ENCODE measurements around the gene FGG. TPM values are rescaled to one million over a fixed set of nuclear protein-coding genes. Genes with fewer than 3 reads are reported as not detected.
A peak's percentile ranks its signal among the peaks of the same experiment; 100 is the strongest.

Gene FGG
- total RNA-seq, 4 donors from 2014 or later: not detected

DNA sequence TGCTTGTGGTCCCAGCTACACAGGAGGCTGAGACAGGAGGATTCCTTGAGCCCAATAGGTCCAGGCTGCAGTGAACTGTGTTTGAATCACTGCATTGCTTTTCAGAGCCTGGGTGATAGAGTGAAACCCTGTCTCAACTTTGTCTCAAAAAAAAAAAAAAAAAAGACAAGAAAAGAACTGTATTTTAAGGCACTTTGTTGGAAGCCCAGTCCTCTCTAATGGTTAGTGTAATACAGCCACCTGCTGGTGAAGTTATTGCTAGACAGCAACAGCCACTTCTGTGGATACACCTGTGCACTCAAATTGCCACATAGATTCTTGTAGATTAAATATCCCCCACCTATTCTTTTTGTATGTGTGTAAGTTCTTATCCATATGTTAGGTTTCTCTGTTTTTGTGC lies 10.1 kb upstream of the FGG start:
- Histone ChIP-seq H3K27ac (replicated peaks in 1 of 4) (no peak overlapping the region), H3K9me3 (no peaks in the 10 kb centered on the region), H3K27me3 (peaks cover 0 to 9% (median 0%) of the 10 kb centered on the region in 4 donors), H3K4me1 (peaks cover 8 to 13% (median 10%) of the 10 kb centered on the region in 4 donors), H3K4me3 (no peak overlapping the region), H3K36me3 (no peaks in the 10 kb centered on the region)
- intact Hi-C loops (cut with DNase I): loop anchor here (5.0 to 10.0 kb wide), 2 partner anchors 70 to 228 kb away; partner anchors contain the start of gene PLRG1
- TF ChIP-seq POLR2AphosphoS5 (IDR thresholded peaks at IDR 0.05): no peak
- TF ChIP-seq, protein P1, sequence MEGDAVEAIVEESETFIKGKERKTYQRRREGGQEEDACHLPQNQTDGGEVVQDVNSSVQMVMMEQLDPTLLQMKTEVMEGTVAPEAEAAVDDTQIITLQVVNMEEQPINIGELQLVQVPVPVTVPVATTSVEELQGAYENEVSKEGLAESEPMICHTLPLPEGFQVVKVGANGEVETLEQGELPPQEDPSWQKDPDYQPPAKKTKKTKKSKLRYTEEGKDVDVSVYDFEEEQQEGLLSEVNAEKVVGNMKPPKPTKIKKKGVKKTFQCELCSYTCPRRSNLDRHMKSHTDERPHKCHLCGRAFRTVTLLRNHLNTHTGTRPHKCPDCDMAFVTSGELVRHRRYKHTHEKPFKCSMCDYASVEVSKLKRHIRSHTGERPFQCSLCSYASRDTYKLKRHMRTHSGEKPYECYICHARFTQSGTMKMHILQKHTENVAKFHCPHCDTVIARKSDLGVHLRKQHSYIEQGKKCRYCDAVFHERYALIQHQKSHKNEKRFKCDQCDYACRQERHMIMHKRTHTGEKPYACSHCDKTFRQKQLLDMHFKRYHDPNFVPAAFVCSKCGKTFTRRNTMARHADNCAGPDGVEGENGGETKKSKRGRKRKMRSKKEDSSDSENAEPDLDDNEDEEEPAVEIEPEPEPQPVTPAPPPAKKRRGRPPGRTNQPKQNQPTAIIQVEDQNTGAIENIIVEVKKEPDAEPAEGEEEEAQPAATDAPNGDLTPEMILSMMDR (IDR thresholded peaks at IDR 0.05): peak in 2 of 3 experiments; percentile 11 to 38
- no peak for DNase-seq (ENCODE audit: extremely low spot score)

DNA sequence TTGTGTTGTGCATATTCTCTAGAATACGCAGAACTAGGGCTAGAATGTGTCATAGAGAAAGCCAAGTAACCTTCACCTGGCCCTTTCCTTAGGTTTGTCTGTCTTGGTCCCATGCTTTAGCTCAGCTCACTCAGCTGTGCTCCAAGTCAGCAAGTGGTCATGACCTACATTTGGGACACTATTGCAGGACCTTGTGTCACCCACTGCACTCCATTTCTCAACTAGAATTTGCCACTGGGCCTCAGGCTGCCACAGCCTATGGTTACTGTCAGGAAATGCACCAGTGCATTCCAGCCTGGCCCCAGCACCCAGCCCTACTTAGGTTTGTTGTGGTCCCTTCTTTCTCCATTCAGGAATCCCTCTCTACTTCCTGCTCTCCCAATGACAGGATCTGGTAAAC lies 7.7 kb upstream of the FGG start:
- Histone ChIP-seq H3K27me3 (no peaks in the 10 kb centered on the region), H3K4me1 (no peaks in the 10 kb centered on the region), H3K36me3 (no peaks in the 10 kb centered on the region), H3K9me3 (no peaks in the 10 kb centered on the region), H3K27ac (replicated peaks in 1 of 4) (no peak overlapping the region), H3K4me3 (no peak overlapping the region)
- no peak for TF ChIP-seq POLR2A (IDR thresholded peaks at IDR 0.05; ENCODE audit: low read depth)
- TF ChIP-seq EP300 (IDR thresholded peaks at IDR 0.05): no peak
- TF ChIP-seq, protein P1 (IDR thresholded peaks at IDR 0.05): no peak
- TF ChIP-seq POLR2AphosphoS5 (IDR thresholded peaks at IDR 0.05): no peak
- no peak for DNase-seq (ENCODE audit: extremely low spot score)
- intact Hi-C loops (cut with DNase I): loop anchor here (5.0 to 10.0 kb wide), 2 partner anchors 68 to 225 kb away; partner anchors contain the start of gene PLRG1
- 5% methylated on average over 1 of the region's 1 CpG for WGBS

DNA sequence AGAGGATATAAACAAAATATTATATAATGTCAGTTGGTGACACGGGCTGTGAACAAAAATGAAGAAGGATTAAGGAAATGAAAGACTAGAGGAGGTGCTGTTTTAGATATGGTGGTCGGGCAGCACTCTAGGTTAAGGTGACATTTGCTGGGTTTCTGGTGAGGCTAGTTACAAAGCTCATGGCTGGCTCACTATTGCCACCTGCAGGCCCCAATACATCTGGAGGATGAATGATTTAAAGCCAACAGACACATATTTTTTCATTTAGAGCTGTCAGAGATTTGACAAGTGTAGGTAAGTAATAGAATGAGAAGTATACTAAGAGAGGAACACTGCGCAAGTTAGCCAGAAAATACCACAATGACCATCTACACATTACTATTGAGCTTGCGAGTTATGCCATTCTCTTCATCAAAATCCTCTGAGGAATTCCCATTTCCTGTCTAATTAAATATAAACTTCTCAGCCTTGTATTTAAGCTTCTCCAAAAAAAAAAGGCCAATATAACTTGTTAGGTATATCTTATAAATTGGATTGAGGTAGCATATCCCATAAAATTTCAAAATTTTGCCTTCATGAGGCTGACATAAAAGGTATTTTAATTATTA lies 6.4 kb upstream of the FGG start:
- Histone ChIP-seq H3K27me3 (no peaks in the 10 kb centered on the region), H3K27ac (replicated peaks in 1 of 4) (no peak overlapping the region), H3K36me3 (no peaks in the 10 kb centered on the region), H3K4me3 (no peak overlapping the region), H3K4me1 (no peaks in the 10 kb centered on the region), H3K9me3 (no peaks in the 10 kb centered on the region)
- TF ChIP-seq POLR2AphosphoS5 (IDR thresholded peaks at IDR 0.05) (no peak), POLR2A (IDR thresholded peaks at IDR 0.05; ENCODE audit: low read depth) (no peak)
- TF ChIP-seq, protein P1 (IDR thresholded peaks at IDR 0.05): peak; percentile 23 to 52 (median 32)
- no peak for DNase-seq (ENCODE audit: extremely low spot score)
- intact Hi-C loops (cut with DNase I): no loop called here
- WGBS: 44% methylated on average over 4 of the region's 4 CpGs

DNA sequence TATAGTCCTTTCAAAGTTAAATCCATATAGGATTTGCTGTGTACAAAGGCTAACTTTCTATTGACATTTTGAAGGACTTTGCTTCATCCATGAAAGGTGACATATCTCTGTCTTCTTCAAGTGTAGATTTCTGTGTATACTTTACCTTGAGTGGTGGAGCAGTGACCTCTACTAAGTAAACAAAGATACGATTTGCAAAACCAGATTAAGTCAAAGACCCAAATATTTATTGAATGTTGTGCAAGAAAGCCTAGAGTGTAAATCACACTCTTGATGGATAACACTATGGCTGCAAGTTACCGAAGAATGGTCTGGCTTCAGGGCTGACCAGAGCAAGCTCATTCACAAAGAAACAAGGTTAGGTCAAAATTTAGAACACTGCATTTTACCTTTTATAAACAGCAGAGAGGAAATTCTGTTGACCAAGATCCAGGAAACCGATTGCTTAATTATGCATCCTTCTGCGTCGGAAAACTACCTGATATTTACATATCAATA lies 5.4 kb upstream of the FGG start:
- no peaks in the 10 kb centered on the region for H3K4me1 ChIP-seq
- WGBS: 62% methylated on average over 5 of the region's 5 CpGs
- TF ChIP-seq POLR2A (IDR thresholded peaks at IDR 0.05; ENCODE audit: low read depth) (no peak), POLR2AphosphoS5 (IDR thresholded peaks at IDR 0.05) (no peak), EP300 (IDR thresholded peaks at IDR 0.05) (no peak)
- TF ChIP-seq, protein P1 (IDR thresholded peaks at IDR 0.05): no peak
- H3K27me3 ChIP-seq: no peaks in the 10 kb centered on the region
- H3K36me3 ChIP-seq: no peaks in the 10 kb centered on the region
- no peak overlapping the region for H3K27ac ChIP-seq (replicated peaks in 1 of 4)
- DNase-seq (ENCODE audit: extremely low spot score): no peak
- intact Hi-C loops (cut with DNase I): no loop called here
- H3K9me3 ChIP-seq: no peaks in the 10 kb centered on the region
- no peak overlapping the region for H3K4me3 ChIP-seq

DNA sequence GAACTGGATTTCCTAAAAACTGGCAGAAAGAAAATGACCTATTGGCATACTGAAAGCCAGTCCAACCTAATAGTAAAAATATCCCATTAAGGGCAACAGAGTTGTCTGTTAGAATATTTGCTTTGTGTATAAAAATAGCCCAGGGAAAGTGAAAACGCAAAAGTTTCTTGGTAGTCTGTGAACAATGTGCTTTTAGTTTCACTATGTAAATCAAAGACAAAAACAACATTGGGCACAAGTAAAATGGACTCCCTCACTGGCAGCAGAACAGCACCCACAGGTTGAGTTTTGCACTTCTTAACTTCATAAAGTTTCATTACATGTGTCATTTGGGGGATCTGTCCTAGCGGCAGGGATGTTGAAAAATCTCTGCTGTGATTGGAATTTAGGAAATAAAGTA lies 4.3 kb upstream of the FGG start:
- H3K9me3 ChIP-seq: no peaks in the 10 kb centered on the region
- H3K36me3 ChIP-seq: no peaks in the 10 kb centered on the region
- H3K4me1 ChIP-seq: no peaks in the 10 kb centered on the region
- no peak overlapping the region for H3K4me3 ChIP-seq
- intact Hi-C loops (cut with DNase I): no loop called here
- TF ChIP-seq, protein P1 (IDR thresholded peaks at IDR 0.05): no peak
- no peak for TF ChIP-seq POLR2A (IDR thresholded peaks at IDR 0.05; ENCODE audit: low read depth)
- no peak for TF ChIP-seq POLR2AphosphoS5 (IDR thresholded peaks at IDR 0.05)
- TF ChIP-seq EP300 (IDR thresholded peaks at IDR 0.05): no peak
- no peak for DNase-seq (ENCODE audit: extremely low spot score)
- WGBS: 22% methylated on average over 2 of the region's 2 CpGs
- H3K27ac ChIP-seq (replicated peaks in 1 of 4): no peak overlapping the region
- H3K27me3 ChIP-seq: no peaks in the 10 kb centered on the region
